LHCN-M2 (cell line): ENCODE measurements around the gene FGF14. TPM values are rescaled to one million over a fixed set of nuclear protein-coding genes. Genes with fewer than 3 reads are reported as not detected.

Experiments used
- DNase-seq: peaks from one replicate; pipeline ENCODE4 v3.0.0-alpha.2; 2012; ENCODE audit warnings: low read depth
- total RNA-seq: library from RNA; depleted of rRNA; stranded (reverse); fragments of >200 nt; gene quantifications from 2 replicates; pipeline ENCODE4 v1.2.3, GENCODE V29; 2014

FGF14 gene
- total RNA-seq, 1 experiment from 2014 or later = 0.06 TPM

GRCh38 chr13:101792189-101792588 is 609.7 kb downstream of the FGF14 start:
- DNase-seq = no peak

- peak; percentile 24 for DNase-seq
These were observed 616.0 kb downstream of the FGF14 start for GRCh38 chr13:101785858-101786257.

GRCh38 chr13:101784313-101784712 is 617.5 kb downstream of the FGF14 start:
- DNase-seq = no peak

GRCh38 chr13:101783554-101783953 is 618.3 kb downstream of the FGF14 start:
- DNase-seq = no peak

- no peak for DNase-seq
These were observed 621.6 kb downstream of the FGF14 start for GRCh38 chr13:101780211-101780610.

GRCh38 chr13:101779147-101779546 is 622.7 kb downstream of the FGF14 start:
- DNase-seq = no peak

- no peak for DNase-seq
These were observed 626.6 kb downstream of the FGF14 start for GRCh38 chr13:101775267-101775666.

GRCh38 chr13:101774393-101774792 is 627.5 kb downstream of the FGF14 start:
- DNase-seq = no peak

GRCh38 chr13:101773062-101773461 is 628.8 kb downstream of the FGF14 start:
- DNase-seq = peak; percentile 10

- DNase-seq = no peak
These were observed 634.7 kb downstream of the FGF14 start for GRCh38 chr13:101767131-101767530.

- no peak for DNase-seq
These were observed 638.7 kb downstream of the FGF14 start for GRCh38 chr13:101763191-101763590.

GRCh38 chr13:101757446-101758039 is 644.3 kb downstream of the FGF14 start:
- peak; percentile 51 for DNase-seq

GRCh38 chr13:101755228-101755887 is 646.5 kb downstream of the FGF14 start:
- no peak for DNase-seq

GRCh38 chr13:101752432-101752831 is 649.4 kb downstream of the FGF14 start:
- no peak for DNase-seq

GRCh38 chr13:101751488-101751887 is 650.4 kb downstream of the FGF14 start:
- peak; percentile 43 for DNase-seq

GRCh38 chr13:101749584-101749983 is 652.3 kb downstream of the FGF14 start:
- DNase-seq = no peak

- no peak for DNase-seq
These were observed 654.8 kb downstream of the FGF14 start for GRCh38 chr13:101747039-101747438.

- DNase-seq = no peak
These were observed 655.3 kb downstream of the FGF14 start for GRCh38 chr13:101746513-101746912.

- no peak for DNase-seq
These were observed 662.3 kb downstream of the FGF14 start for GRCh38 chr13:101739382-101740178.

- DNase-seq = no peak
These were observed 663.5 kb downstream of the FGF14 start for GRCh38 chr13:101738336-101738735.

GRCh38 chr13:101736566-101736965 is 665.3 kb downstream of the FGF14 start:
- no peak for DNase-seq

GRCh38 chr13:101730420-101731000 is 671.3 kb downstream of the FGF14 start:
- peak; percentile 29 for DNase-seq
